ENCODE measurements around the gene HSFX1. TPM values are rescaled to one million over a fixed set of nuclear protein-coding genes. Genes with fewer than 3 reads are reported as not detected.

Gene HSFX1
- total RNA-seq, 1 experiment from 2014 or later = 0.55 TPM

DNA sequence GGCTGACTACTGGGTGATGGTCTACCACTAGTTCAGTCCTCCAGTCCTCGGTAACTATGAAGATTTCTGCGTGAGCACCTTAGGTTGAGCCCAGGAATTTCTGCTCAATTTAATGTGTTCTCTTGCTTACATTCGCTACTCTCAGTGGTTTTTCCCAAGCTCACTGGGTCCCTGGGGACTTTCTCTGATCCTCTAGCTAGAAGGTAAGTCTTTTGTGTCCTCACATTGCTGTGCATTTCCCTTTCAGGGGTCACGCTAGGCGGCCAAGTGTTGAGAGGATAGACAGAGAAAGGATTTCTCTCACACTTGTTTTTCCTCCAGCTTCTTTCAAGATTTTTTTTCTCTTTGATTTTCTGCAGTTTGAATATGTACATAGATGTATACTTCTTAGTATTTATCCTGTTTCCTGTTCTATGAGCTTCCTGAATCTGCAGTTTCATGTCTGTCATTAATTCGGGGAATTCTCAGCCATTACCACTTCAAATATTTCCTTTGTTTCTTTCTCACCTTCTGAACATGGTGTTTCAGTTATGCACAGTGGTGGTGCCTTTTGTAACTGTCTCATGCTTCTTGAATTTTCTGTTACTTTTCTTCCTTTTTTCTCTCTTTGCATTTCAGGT lies 25.3 kb downstream of the HSFX1 start:
- Histone ChIP-seq H3K9ac (ENCODE audit: extremely low read depth, insufficient read length, low read length) (no peak overlapping the region), H4K5ac (ENCODE audit: insufficient read length, low read depth, low read length) (no peak overlapping the region), H3K23ac (ENCODE audit: insufficient read length, low read depth, low read length) (no peak overlapping the region), H3K79me1 (ENCODE audit: insufficient read depth, low read depth, low read length, poor library complexity, severe bottlenecking) (no peaks in the 10 kb centered on the region), H3K4me1 (ENCODE audit: insufficient read depth, low read length) (peaks cover 2% of the 10 kb centered on the region; the same call in 1 of the 2 replicates), H3K56ac (ENCODE audit: insufficient read length, low read depth, low read length) (no peak overlapping the region), H2BK15ac (ENCODE audit: low read depth, low read length) (no peak overlapping the region), H3K27me3 (ENCODE audit: insufficient read depth, low read length) (no peaks in the 10 kb centered on the region), H3K23me2 (ENCODE audit: insufficient read length, low read depth, low read length, poor library complexity, severe bottlenecking) (no peaks in the 10 kb centered on the region), H4K91ac (ENCODE audit: insufficient read length, low read depth, low read length) (no peak overlapping the region), H3T11ph (ENCODE audit: low read length) (no peak overlapping the region), H3K4ac (ENCODE audit: low read depth, low read length) (no peak overlapping the region), H2BK20ac (ENCODE audit: low read depth, low read length, poor library complexity, severe bottlenecking) (no peak overlapping the region), H2BK120ac (ENCODE audit: low read depth, low read length, poor library complexity, severe bottlenecking) (no peak overlapping the region), H2AK5ac (ENCODE audit: insufficient read length, low read length) (no peak overlapping the region), H3K14ac (ENCODE audit: insufficient read depth, low read length) (no peak overlapping the region), H3K27ac (ENCODE audit: insufficient read length, low read depth, low read length) (no peak overlapping the region), H2BK5ac (ENCODE audit: insufficient read length, low read length) (no peak overlapping the region), H4K8ac (replicated peaks; ENCODE audit: insufficient read length, low read depth, low read length) (no peak overlapping the region), H3K18ac (ENCODE audit: insufficient read length, low read depth, low read length) (no peak overlapping the region), H2BK12ac (ENCODE audit: insufficient read length, low read depth, low read length) (no peak overlapping the region), H3K4me2 (ENCODE audit: insufficient read depth, insufficient read length, low read length) (no peak overlapping the region), H4K20me1 (ENCODE audit: control insufficient read depth, insufficient read depth, insufficient read length) (no peaks in the 10 kb centered on the region), H2AFZ (ENCODE audit: low read length) (no peak overlapping the region), H3K79me2 (ENCODE audit: insufficient read depth, low read length) (no peaks in the 10 kb centered on the region), H3K9me3 (ENCODE audit: control insufficient read depth, low read depth, low read length) (peaks cover 34% of the 10 kb centered on the region)
- H3K36me3 Mint-ChIP-seq (ENCODE audit: insufficient read depth in 1 of 3, low read depth in 3 of 3) = peaks cover 0 to 3% (median 0%) of the 10 kb centered on the region in 3 experiments; a peak in 3 of 7 replicates
- no peak overlapping the region for H3K27ac Mint-ChIP-seq
- WGBS (ENCODE audit: extremely low coverage, insufficient read length, low lambda C conversion rate) = no CpG with 5 or more reads among the region's 6 CpGs
- DNase-seq = no peak
- no peak overlapping the region for H3K4me3 Mint-ChIP-seq
- no peaks in the 10 kb centered on the region; the same call in 1 of the 2 replicates for H3K27me3 Mint-ChIP-seq (ENCODE audit: low read depth)
- H3K9me3 Mint-ChIP-seq = peaks cover 62% of the 10 kb centered on the region in 2 experiments
- peaks cover 11% of the 10 kb centered on the region in 2 experiments for H3K4me1 Mint-ChIP-seq
- TF ChIP-seq, protein P1, sequence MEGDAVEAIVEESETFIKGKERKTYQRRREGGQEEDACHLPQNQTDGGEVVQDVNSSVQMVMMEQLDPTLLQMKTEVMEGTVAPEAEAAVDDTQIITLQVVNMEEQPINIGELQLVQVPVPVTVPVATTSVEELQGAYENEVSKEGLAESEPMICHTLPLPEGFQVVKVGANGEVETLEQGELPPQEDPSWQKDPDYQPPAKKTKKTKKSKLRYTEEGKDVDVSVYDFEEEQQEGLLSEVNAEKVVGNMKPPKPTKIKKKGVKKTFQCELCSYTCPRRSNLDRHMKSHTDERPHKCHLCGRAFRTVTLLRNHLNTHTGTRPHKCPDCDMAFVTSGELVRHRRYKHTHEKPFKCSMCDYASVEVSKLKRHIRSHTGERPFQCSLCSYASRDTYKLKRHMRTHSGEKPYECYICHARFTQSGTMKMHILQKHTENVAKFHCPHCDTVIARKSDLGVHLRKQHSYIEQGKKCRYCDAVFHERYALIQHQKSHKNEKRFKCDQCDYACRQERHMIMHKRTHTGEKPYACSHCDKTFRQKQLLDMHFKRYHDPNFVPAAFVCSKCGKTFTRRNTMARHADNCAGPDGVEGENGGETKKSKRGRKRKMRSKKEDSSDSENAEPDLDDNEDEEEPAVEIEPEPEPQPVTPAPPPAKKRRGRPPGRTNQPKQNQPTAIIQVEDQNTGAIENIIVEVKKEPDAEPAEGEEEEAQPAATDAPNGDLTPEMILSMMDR (conservative IDR thresholded peaks at IDR 0.05) = no peak

Data from H9 (cell line).